Activated CD4-positive, CD25-positive, alpha-beta regulatory T cell treated with anti-CD3 and anti-CD28 coated beads, Interleukin-2, amount 50 U/mL, for 16 hours (primary cell): ENCODE measurements around the gene GNG12.

Experiments used
- DNase-seq: peaks from one replicate; pipeline ENCODE4 v3.0.0-alpha.2; 2020; ENCODE audit warnings: low read depth, low spot score

Gene GNG12

DNA sequence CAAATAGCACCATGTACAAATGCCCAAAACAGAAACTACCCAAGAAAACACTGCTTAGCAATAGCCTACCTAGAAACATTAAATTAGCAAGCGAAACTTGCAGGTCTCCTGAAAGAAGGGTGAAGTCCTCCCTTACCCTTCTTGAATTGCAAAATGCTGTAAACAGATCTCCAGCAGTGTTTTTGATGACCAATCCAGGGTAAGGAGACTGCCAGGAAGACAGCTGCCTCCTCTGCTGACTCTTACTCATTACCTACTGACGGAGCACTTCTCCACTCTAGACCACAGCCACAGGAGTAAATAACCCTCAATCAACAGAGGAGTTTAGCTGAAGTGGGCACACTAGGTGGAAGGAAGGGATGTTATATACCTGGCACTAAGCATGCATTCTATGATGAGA lies 180.5 kb downstream of the GNG12 start:
- DNase-seq = no peak
